ENCODE measurements around the gene RGS21.

Gene RGS21

DNA sequence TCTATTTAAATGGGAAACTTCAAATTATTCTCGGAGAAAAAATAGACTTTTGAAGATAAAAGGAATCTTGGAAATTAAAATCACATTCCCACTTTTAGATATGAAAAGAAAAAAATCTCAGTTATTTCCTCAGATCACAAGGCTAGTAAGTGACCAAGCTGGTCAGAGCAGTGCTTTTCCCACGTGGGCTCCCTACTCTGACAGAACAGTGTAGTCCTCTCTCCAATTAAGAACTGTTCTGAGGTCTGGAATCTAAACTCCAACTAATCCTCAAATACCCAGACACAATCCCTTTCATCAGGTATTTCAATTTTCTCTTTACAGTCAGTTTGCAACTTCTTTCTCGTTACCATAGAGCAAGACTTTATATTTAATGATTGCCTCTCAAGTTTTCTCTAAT is 50.6 kb downstream of the RGS21 start:
- H3K4me3 ChIP-seq (ENCODE audit: low read depth, low read length), result no peak overlapping the region
- in situ Hi-C loops (cut with HindIII; ENCODE audit: low sequenced_read_pairs), result no loop called here
- DNase-seq (ENCODE audit: low read depth, low spot score), result no peak
- TF ChIP-seq, protein P1, sequence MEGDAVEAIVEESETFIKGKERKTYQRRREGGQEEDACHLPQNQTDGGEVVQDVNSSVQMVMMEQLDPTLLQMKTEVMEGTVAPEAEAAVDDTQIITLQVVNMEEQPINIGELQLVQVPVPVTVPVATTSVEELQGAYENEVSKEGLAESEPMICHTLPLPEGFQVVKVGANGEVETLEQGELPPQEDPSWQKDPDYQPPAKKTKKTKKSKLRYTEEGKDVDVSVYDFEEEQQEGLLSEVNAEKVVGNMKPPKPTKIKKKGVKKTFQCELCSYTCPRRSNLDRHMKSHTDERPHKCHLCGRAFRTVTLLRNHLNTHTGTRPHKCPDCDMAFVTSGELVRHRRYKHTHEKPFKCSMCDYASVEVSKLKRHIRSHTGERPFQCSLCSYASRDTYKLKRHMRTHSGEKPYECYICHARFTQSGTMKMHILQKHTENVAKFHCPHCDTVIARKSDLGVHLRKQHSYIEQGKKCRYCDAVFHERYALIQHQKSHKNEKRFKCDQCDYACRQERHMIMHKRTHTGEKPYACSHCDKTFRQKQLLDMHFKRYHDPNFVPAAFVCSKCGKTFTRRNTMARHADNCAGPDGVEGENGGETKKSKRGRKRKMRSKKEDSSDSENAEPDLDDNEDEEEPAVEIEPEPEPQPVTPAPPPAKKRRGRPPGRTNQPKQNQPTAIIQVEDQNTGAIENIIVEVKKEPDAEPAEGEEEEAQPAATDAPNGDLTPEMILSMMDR (IDR thresholded peaks at IDR 0.05; ENCODE audit: low read depth, low read length), result no peak

DNA sequence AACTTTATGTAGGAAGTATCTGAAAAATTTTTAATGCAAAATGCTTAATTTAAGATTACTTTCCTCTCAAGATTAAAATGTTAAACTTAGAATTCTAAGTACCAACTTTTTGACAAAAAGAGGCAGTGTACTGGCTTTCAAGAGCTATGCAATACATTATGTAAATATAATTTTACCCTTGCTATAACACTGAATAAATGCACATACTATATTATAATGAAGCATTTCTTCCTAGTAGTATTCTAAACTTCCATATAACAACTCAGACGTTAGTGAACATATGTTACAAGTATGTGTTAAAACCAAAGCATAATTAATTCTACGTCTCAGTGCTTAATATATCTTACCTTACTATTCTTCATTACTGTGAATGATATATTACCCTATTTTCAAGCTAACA is 58.5 kb downstream of the RGS21 start:
- DNase-seq (ENCODE audit: low read depth, low spot score), result no peak
- TF ChIP-seq, protein P1 (IDR thresholded peaks at IDR 0.05; ENCODE audit: low read depth, low read length), result no peak
- in situ Hi-C loops (cut with HindIII; ENCODE audit: low sequenced_read_pairs), result no loop called here
- no peak overlapping the region for H3K4me3 ChIP-seq (ENCODE audit: low read depth, low read length)

DNA sequence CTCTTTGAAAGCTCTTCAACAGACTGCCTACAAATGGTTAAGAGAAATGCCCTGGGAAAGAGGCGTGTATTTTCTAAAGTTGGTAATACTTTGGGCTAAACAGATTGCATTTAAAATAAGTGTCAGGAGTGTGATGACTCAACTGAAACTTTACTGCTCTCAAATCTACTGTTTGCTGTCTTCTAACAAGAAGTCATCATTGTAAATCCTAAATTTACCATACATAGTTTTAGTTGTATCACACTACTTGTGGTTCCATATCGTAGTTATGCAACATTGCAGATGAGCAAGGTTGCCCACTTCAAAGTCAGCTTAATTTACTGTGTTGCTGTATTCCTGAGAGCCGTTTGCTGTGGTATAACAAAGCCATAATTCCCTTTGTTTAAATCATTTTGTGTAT is 59.6 kb downstream of the RGS21 start:
- TF ChIP-seq, protein P1 (IDR thresholded peaks at IDR 0.05; ENCODE audit: low read depth, low read length), result no peak
- in situ Hi-C loops (cut with HindIII; ENCODE audit: low sequenced_read_pairs), result no loop called here
- no peak for DNase-seq (ENCODE audit: low read depth, low spot score)
- no peak overlapping the region for H3K4me3 ChIP-seq (ENCODE audit: low read depth, low read length)

DNA sequence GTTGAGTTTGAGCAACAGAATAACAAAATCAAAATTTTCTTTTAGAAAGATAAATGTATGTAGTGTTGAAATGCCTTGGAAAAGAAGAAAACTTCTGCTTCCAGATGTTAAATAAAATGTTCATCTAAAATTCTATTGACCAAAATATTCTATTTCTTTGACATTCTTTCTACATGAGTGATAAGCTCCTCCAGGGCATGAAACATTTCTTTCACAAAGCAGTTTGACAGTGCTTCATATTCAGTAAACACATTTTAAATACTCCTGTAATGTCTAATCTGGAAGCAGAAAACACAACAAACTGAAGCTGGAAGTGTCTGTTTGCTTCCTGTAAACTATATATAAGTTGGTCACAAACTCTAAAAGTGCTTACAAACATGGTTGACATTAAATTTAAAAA is 61.5 kb downstream of the RGS21 start:
- TF ChIP-seq, protein P1 (IDR thresholded peaks at IDR 0.05; ENCODE audit: low read depth, low read length), result no peak
- in situ Hi-C loops (cut with HindIII; ENCODE audit: low sequenced_read_pairs), result no loop called here
- no peak overlapping the region for H3K4me3 ChIP-seq (ENCODE audit: low read depth, low read length)
- no peak for DNase-seq (ENCODE audit: low read depth, low spot score)

DNA sequence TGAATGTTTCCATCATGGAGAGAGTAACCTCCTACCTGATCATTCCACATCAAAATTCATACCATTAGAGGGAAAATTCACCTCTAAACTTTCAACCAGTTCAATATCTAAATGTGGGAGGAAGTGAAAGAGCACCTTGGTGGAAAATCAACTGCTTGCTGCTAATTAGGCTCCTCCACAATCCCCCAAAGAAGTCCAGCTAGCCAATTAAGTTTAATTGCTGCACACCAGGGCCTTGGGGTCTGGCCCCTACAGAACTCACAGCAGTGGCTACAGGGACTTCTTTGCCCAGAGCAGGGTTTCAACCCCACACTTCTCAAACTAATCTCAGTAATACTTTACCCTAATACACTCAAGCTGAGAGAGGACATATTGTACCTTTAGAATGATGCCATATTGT is 62.1 kb downstream of the RGS21 start:
- in situ Hi-C loops (cut with HindIII; ENCODE audit: low sequenced_read_pairs), result no loop called here
- TF ChIP-seq, protein P1 (IDR thresholded peaks at IDR 0.05; ENCODE audit: low read depth, low read length), result no peak
- H3K4me3 ChIP-seq (ENCODE audit: low read depth, low read length), result no peak overlapping the region
- DNase-seq (ENCODE audit: low read depth, low spot score), result no peak

DNA sequence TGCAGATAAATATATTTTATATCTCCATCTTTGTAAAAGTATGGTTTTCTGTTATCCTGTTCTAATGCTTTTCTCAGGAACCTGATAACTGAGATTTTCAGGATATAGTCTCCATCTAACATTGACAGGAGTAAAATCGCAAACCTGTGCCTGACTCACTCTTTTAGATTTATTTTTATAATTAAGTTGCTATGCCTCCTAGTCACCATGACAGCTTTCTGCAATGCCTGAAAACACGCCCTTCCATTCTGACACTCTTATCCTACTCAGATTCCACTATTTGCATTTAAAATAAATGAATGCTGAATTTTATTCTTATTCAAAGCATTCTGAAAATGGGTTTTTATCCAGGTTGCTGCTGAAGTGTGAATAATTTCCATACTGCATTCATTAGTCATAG is 62.8 kb downstream of the RGS21 start:
- no peak for DNase-seq (ENCODE audit: low read depth, low spot score)
- TF ChIP-seq, protein P1 (IDR thresholded peaks at IDR 0.05; ENCODE audit: low read depth, low read length), result no peak
- no peak overlapping the region for H3K4me3 ChIP-seq (ENCODE audit: low read depth, low read length)
- in situ Hi-C loops (cut with HindIII; ENCODE audit: low sequenced_read_pairs), result no loop called here

DNA sequence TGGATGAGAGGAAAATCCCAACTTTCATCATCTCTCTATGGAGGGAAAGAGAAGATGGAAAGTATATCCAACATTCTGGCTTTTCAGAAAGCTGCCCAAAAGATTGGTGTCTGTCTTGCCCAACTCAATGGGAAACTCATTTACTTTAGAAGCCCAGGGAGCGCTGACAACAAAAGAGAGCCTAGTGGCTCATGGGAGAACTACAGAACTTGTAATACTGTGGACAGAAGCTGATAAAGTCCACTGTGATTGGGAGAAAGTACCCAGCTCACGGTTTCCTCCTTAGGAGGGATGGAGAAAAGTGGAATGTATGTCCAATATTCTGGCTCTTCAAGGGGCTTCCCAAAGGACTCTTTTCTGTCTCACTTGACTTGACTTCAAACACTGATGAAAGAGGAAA is 66.0 kb downstream of the RGS21 start:
- TF ChIP-seq, protein P1 (IDR thresholded peaks at IDR 0.05; ENCODE audit: low read depth, low read length), result no peak
- H3K4me3 ChIP-seq (ENCODE audit: low read depth, low read length), result no peak overlapping the region
- in situ Hi-C loops (cut with HindIII; ENCODE audit: low sequenced_read_pairs), result no loop called here
- DNase-seq (ENCODE audit: low read depth, low spot score), result no peak

All from astrocyte of the spinal cord (primary cell).